ENCODE data around the gene KCNQ1.

- TF ChIP-seq, protein P1, sequence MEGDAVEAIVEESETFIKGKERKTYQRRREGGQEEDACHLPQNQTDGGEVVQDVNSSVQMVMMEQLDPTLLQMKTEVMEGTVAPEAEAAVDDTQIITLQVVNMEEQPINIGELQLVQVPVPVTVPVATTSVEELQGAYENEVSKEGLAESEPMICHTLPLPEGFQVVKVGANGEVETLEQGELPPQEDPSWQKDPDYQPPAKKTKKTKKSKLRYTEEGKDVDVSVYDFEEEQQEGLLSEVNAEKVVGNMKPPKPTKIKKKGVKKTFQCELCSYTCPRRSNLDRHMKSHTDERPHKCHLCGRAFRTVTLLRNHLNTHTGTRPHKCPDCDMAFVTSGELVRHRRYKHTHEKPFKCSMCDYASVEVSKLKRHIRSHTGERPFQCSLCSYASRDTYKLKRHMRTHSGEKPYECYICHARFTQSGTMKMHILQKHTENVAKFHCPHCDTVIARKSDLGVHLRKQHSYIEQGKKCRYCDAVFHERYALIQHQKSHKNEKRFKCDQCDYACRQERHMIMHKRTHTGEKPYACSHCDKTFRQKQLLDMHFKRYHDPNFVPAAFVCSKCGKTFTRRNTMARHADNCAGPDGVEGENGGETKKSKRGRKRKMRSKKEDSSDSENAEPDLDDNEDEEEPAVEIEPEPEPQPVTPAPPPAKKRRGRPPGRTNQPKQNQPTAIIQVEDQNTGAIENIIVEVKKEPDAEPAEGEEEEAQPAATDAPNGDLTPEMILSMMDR (conservative IDR thresholded peaks at IDR 0.05 in 1 of 2, IDR thresholded peaks at IDR 0.05 in 1 of 2; ENCODE audit: low read depth in 1 of 2, low read length in 2 of 2), result peak; percentile 93 to 95
- TF ChIP-seq EZH2 (IDR thresholded peaks at IDR 0.05; ENCODE audit: low read length, missing control alignments), result no peak
These were observed 447.6 kb downstream of the KCNQ1 start for GRCh38 chr11:2892215-2892966.

Measured in fibroblast of lung (primary cell).